Measurements from ENCODE around the gene TIMM22. TPM values are rescaled to one million over a fixed set of nuclear protein-coding genes. Genes with fewer than 3 reads are reported as not detected.

TIMM22 gene
- total RNA-seq, 1 experiment from 2014 or later: 14.0 TPM

- ATAC-seq: no peak
- RAD21 ChIA-PET (ENCODE audit: low non-redundant PET in 1 of 2, low total read pairs in 2 of 2, uncharacterized antibody in 2 of 2, unreplicated experiment in 2 of 2): no interaction called here
These were observed 32.4 kb downstream of the TIMM22 start for GRCh38 chr17:1029196-1029921.

More at GRCh38 chr17:1029196-1029921, 32.4 kb downstream of the TIMM22 start:
- DNase-seq (ENCODE audit: low read depth, low spot score): no peak
- no peaks in the 10 kb centered on the region for H3K27me3 ChIP-seq (ENCODE audit: insufficient read depth, low read length)
- POLR2A ChIA-PET: no interaction called here
- no peaks in the 10 kb centered on the region for H3K9me3 ChIP-seq (ENCODE audit: control insufficient read depth in 1 of 2, insufficient read depth in 1 of 2, low read depth in 1 of 2, low read length in 2 of 2)
- intact Hi-C loops (cut with micrococcal nuclease): no loop called here
- no peak overlapping the region for H2AFZ ChIP-seq (ENCODE audit: low read depth, low read length, poor library complexity, severe bottlenecking)
- no peaks in the 10 kb centered on the region for H3K36me3 ChIP-seq (ENCODE audit: control insufficient read depth in 1 of 2, insufficient read depth in 2 of 2, low read length in 2 of 2)
- H3K4me3 ChIP-seq (replicated peaks in 1 of 2; ENCODE audit: low read depth in 1 of 2, low read length in 2 of 2): no peak overlapping the region
- H3K9ac ChIP-seq (ENCODE audit: low read length): no peak overlapping the region
- CTCF ChIA-PET: interaction anchor here (1.4 kb wide), 1 partner anchor 29 kb away, joined by 3 read pairs; no protein-coding TSS in a partner anchor
- H3K9me2 ChIP-seq (ENCODE audit: insufficient read depth): no peaks in the 10 kb centered on the region
- no peak overlapping the region for H3K27ac ChIP-seq (ENCODE audit: low read depth, low read length)
- no peaks in the 10 kb centered on the region for H3K79me2 ChIP-seq (ENCODE audit: insufficient read depth, low read length)
- no peaks in the 10 kb centered on the region for H4K20me1 ChIP-seq (ENCODE audit: insufficient read depth)
- no TSS peak for BruUV-seq (replicated peaks)
- TF ChIP-seq MAX (IDR thresholded peaks at IDR 0.05) (no peak), FOSL1 (IDR thresholded peaks at IDR 0.05; ENCODE audit: low read depth) (no peak), EGR1 (IDR thresholded peaks at IDR 0.05; ENCODE audit: low read depth) (no peak), SRF (IDR thresholded peaks at IDR 0.05; ENCODE audit: low read depth) (no peak), JUND (IDR thresholded peaks at IDR 0.05) (no peak), CBX3 (IDR thresholded peaks at IDR 0.05; ENCODE audit: low read depth) (no peak), REST (IDR thresholded peaks at IDR 0.05; ENCODE audit: low read depth) (no peak), SP1 (IDR thresholded peaks at IDR 0.05; ENCODE audit: low read depth) (no peak), POLR2A (IDR thresholded peaks at IDR 0.05; ENCODE audit: borderline replicate concordance, extremely low read depth, insufficient read depth, insufficient read length) (no peak), ZFX (IDR thresholded peaks at IDR 0.05) (no peak)
- H3K4me2 ChIP-seq (ENCODE audit: low read length): no peak overlapping the region
- H3K4me1 ChIP-seq (ENCODE audit: control insufficient read depth in 1 of 2, insufficient read depth in 2 of 2, low read length in 2 of 2): peaks cover 0 to 5% of the 10 kb centered on the region in 2 experiments; a peak in 2 of 4 replicates

Measured in HCT116 (cell line).